H1 (cell line): ENCODE measurements around the gene PIF1.

ENCODE experiments used
- CEBPB ChIP-seq: IDR thresholded peaks from 2 replicates; pipeline ENCODE4 v1.6.1; 2012; ENCODE audit warnings: low read depth, low read length
- CHD2 ChIP-seq: IDR thresholded peaks from 2 replicates; pipeline ENCODE4 v1.6.1; 2012; ENCODE audit warnings: low read length, improper control_type of control experiment
- CTCF ChIP-seq, 3 experiments: IDR thresholded peaks; 1 replicate in 2 of 3; 2 replicates in 1 of 3; pipeline versions ENCODE4 v1.5.1 to v1.6.1; 2011; ENCODE audit warnings: low read length in 3 of 3, mild to moderate bottlenecking in 3 of 3, inconsistent platforms in 2 of 3, low read depth in 1 of 3, moderate library complexity in 1 of 3; ENCODE audit not compliant: insufficient read depth in 1 of 3; ENCODE audit errors: control extremely low read depth in 1 of 3
- EP300 ChIP-seq, 2 experiments: IDR thresholded peaks; 1 replicate in 1 of 2; 2 replicates in 1 of 2; pipeline ENCODE4 v1.6.1; 2011 to 2012; ENCODE audit warnings: low read depth in 2 of 2, low read length in 2 of 2, mild to moderate bottlenecking in 2 of 2, borderline replicate concordance in 1 of 2, inconsistent platforms in 1 of 2, moderate library complexity in 1 of 2
- POLR2AphosphoS5 ChIP-seq: IDR thresholded peaks from 2 replicates; pipeline ENCODE4 v1.6.1; 2011; ENCODE audit warnings: low read depth, low read length
- RFX5 ChIP-seq: IDR thresholded peaks from 2 replicates; pipeline ENCODE4 v1.6.1; 2011; ENCODE audit warnings: low read depth, low read length, improper control_type of control experiment, borderline replicate concordance
- SIN3A ChIP-seq, 2 experiments: IDR thresholded peaks in 1 of 2; conservative IDR thresholded peaks in 1 of 2; 2 replicates each; pipeline ENCODE4 v1.6.1; 2011 to 2012; ENCODE audit warnings: low read length in 2 of 2, improper control_type of control experiment in 1 of 2, low read depth in 1 of 2, mild to moderate bottlenecking in 1 of 2
- TF ChIP-seq, protein P1 (sequence below): IDR thresholded peaks from 2 replicates; pipeline ENCODE4 v1.6.1; 2012; ENCODE audit warnings: inconsistent platforms
- TF ChIP-seq, protein P2 (sequence below): IDR thresholded peaks from 2 replicates; pipeline ENCODE4 v1.6.1; 2011; ENCODE audit warnings: low read length, improper control_type of control experiment

GRCh38 chr15:64772488-64772887, 53.0 kb downstream of the PIF1 start:
- TF ChIP-seq POLR2AphosphoS5, result peak; percentile 37; the same call in 1 of the 2 replicates
- TF ChIP-seq CTCF (IDR thresholded peaks at IDR 0.05; ENCODE audit: control extremely low read depth in 1 of 3, insufficient read depth in 1 of 3, low read depth in 1 of 3, low read length in 3 of 3), result no peak
- TF ChIP-seq RFX5, result no peak
- TF ChIP-seq EP300 (IDR thresholded peaks at IDR 0.05; ENCODE audit: borderline replicate concordance in 1 of 2, low read depth in 2 of 2, low read length in 2 of 2), result no peak
- TF ChIP-seq CEBPB, result no peak
- no peak for TF ChIP-seq CHD2
- TF ChIP-seq, protein P1, sequence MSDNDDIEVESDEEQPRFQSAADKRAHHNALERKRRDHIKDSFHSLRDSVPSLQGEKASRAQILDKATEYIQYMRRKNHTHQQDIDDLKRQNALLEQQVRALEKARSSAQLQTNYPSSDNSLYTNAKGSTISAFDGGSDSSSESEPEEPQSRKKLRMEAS, result 0 out of 2 replicates have a peak, but pooled peaks have one; percentile 47
- TF ChIP-seq SIN3A (conservative IDR thresholded peaks at IDR 0.05 in 1 of 2, IDR thresholded peaks at IDR 0.05 in 1 of 2; ENCODE audit: low read depth in 1 of 2, low read length in 2 of 2), result no peak
- TF ChIP-seq, protein P2, sequence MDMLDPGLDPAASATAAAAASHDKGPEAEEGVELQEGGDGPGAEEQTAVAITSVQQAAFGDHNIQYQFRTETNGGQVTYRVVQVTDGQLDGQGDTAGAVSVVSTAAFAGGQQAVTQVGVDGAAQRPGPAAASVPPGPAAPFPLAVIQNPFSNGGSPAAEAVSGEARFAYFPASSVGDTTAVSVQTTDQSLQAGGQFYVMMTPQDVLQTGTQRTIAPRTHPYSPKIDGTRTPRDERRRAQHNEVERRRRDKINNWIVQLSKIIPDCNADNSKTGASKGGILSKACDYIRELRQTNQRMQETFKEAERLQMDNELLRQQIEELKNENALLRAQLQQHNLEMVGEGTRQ, result no peak
